Spinal cord (tissue), 10 donors: ENCODE results near the gene SPINK5. TPM values are rescaled to one million over a fixed set of nuclear protein-coding genes. Genes with fewer than 3 reads are reported as not detected.
A peak's percentile ranks its signal among the peaks of the same experiment; 100 is the strongest.

Experiments
- DNase-seq, 6 donors: peaks; one replicate each; pipeline versions ENCODE4 v3.0.0 to v3.0.0-alpha.2; 2013 to 2015; ENCODE audit warnings: low spot score in 6 of 6, low read depth in 4 of 6
- H3K27ac ChIP-seq: one replicate; pipeline ENCODE4 v1.5.1; 2013; ENCODE audit warnings: low read depth, low read length, control low read depth
- H3K27me3 ChIP-seq: one replicate; pipeline ENCODE4 v1.6.1; 2013; ENCODE audit warnings: low read length; ENCODE audit not compliant: control insufficient read depth, insufficient read depth
- H3K36me3 ChIP-seq: one replicate; pipeline ENCODE4 v1.6.1; 2013; ENCODE audit warnings: low read length; ENCODE audit not compliant: control insufficient read depth, insufficient read depth
- H3K4me1 ChIP-seq: one replicate; pipeline ENCODE4 v1.6.1; 2013; ENCODE audit warnings: low read length; ENCODE audit not compliant: control insufficient read depth, insufficient read depth
- H3K4me3 ChIP-seq: one replicate; pipeline ENCODE4 v1.5.1; 2013; ENCODE audit warnings: low read depth, low read length, control low read depth
- H3K9me3 ChIP-seq: one replicate; pipeline ENCODE4 v1.6.1; 2013; ENCODE audit warnings: low read length; ENCODE audit not compliant: control insufficient read depth, insufficient read depth
- WGBS: methylation state at CpG from one replicate; pipeline ENCODE4 v1.1.5; 2013; ENCODE audit warnings: missing lambda C conversion rate; ENCODE audit not compliant: insufficient coverage; 5-methylcytosine and 5-hydroxymethylcytosine counted together
- polyA plus RNA-seq, 2 donors: library from polyadenylated mRNA; unstranded; fragments of 120-200 nt; gene quantifications; one replicate each; pipeline ENCODE4 v1.2.1, GENCODE V29; 2013; ENCODE audit not compliant: insufficient read length in 2 of 2
- total RNA-seq, 2 donors: library from RNA; depleted of rRNA in 1 of 2; stranded (reverse); fragments of 120-200 nt in 1 of 2; fragments of >200 nt in 1 of 2; gene quantifications; one replicate each; pipeline versions ENCODE4 v1.2.3 to v1.2.4, GENCODE V29; 2013 to 2014
- donor health status: healthy.

The SPINK5 gene
- total and polyA plus RNA-seq, 4 donors, result 0.06 to 0.24 (median 0.09) TPM

GRCh38 chr5:148135091-148136048 lies 71.6 kb downstream of the SPINK5 start:
- Histone ChIP-seq H3K27me3 (no peaks in the 10 kb centered on the region), H3K4me3 (no peak overlapping the region), H3K4me1 (no peaks in the 10 kb centered on the region), H3K27ac (no peak overlapping the region), H3K9me3 (no peaks in the 10 kb centered on the region), H3K36me3 (no peaks in the 10 kb centered on the region)
- 89% methylated on average over 4 of the region's 5 CpGs for WGBS
- DNase-seq, result no peak

- no peaks in the 10 kb centered on the region for H3K36me3 ChIP-seq
- H3K9me3 ChIP-seq, result no peaks in the 10 kb centered on the region
- no peak overlapping the region for H3K27ac ChIP-seq
- H3K4me1 ChIP-seq, result no peaks in the 10 kb centered on the region
- H3K27me3 ChIP-seq, result no peaks in the 10 kb centered on the region
- no peak overlapping the region for H3K4me3 ChIP-seq
- no CpG with 5 or more reads among the region's 3 CpGs for WGBS
- DNase-seq, result no peak
These were observed 77.1 kb downstream of the SPINK5 start for GRCh38 chr5:148140846-148141245.

DNA sequence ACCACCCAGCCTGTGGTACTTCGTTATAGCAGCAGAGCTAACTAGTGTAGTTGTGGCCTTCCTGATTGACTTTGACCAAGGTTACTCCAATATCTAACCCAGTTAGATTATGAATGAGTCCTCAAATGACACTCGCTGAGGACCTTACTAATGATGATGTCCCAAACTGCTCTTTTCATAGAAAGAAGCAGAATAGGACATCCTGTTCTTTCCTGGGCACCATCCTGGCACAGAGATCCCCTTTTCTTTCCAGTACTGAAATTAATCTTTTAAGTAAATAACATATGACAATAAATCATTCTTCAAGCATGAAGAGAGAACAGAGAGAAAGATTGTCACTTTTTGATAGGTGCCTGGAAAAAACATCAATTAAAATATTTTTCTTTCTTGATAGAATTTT lies 77.9 kb downstream of the SPINK5 start:
- Histone ChIP-seq H3K27me3 (no peaks in the 10 kb centered on the region), H3K4me1 (no peaks in the 10 kb centered on the region), H3K4me3 (no peak overlapping the region), H3K9me3 (no peaks in the 10 kb centered on the region), H3K27ac (no peak overlapping the region), H3K36me3 (no peaks in the 10 kb centered on the region)
- DNase-seq, result no peak
- WGBS, result 83% methylated on average over 2 of the region's 2 CpGs

DNA sequence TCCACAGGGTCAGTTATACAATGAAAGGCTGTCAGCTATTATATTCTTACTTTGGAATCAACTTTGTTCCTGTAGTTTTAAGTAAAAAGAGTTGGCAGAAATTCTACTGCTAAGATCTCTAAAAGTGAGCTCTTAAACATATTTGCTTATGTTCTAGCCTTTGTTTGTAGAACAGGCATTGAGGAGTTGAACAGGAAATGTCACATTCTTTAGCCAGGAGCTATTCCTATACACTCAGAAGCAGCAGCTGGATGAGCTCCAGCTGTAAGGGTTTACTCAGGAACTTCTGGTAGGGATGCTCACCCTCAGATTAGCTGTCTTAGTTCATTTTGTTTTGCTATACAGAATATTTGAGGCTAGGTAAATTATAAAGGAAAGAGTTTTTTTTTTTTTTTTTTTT lies 82.1 kb downstream of the SPINK5 start:
- Histone ChIP-seq H3K27me3 (no peaks in the 10 kb centered on the region), H3K4me1 (no peaks in the 10 kb centered on the region), H3K4me3 (no peak overlapping the region), H3K9me3 (no peaks in the 10 kb centered on the region), H3K27ac (no peak overlapping the region), H3K36me3 (no peaks in the 10 kb centered on the region)
- peak in 1 of 6 donors; percentile 1 for DNase-seq

DNA sequence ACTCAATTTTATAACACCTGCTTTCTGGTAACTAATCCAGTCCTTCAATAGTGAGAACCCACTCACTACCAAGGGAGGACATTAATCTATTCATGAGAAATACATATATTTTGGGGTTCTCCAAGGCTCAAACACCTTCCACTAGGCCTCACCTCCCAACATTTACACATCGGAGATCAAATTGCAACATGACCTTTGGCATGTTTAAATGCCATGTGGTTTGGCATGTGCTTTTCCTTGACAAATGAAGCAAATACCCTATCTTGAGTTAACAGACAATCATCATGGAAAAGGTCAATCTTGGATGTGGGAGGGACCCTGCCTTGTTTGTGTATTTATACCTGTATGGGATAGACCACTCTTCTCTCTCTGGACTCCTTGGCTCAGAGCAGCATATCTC lies 82.7 kb downstream of the SPINK5 start:
- H3K27me3 ChIP-seq, result no peaks in the 10 kb centered on the region
- no peak overlapping the region for H3K4me3 ChIP-seq
- no peaks in the 10 kb centered on the region for H3K4me1 ChIP-seq
- WGBS, result no CpG with 5 or more reads among the region's 1 CpG
- H3K36me3 ChIP-seq, result no peaks in the 10 kb centered on the region
- no peaks in the 10 kb centered on the region for H3K9me3 ChIP-seq
- no peak for DNase-seq
- H3K27ac ChIP-seq, result no peak overlapping the region

- Histone ChIP-seq H3K27ac (no peak overlapping the region), H3K4me1 (no peaks in the 10 kb centered on the region), H3K36me3 (no peaks in the 10 kb centered on the region), H3K4me3 (no peak overlapping the region), H3K27me3 (no peaks in the 10 kb centered on the region), H3K9me3 (no peaks in the 10 kb centered on the region)
- DNase-seq, result no peak
- no CpG with 5 or more reads among the region's 4 CpGs for WGBS
These were observed 83.6 kb downstream of the SPINK5 start for GRCh38 chr5:148147415-148147814.

DNA sequence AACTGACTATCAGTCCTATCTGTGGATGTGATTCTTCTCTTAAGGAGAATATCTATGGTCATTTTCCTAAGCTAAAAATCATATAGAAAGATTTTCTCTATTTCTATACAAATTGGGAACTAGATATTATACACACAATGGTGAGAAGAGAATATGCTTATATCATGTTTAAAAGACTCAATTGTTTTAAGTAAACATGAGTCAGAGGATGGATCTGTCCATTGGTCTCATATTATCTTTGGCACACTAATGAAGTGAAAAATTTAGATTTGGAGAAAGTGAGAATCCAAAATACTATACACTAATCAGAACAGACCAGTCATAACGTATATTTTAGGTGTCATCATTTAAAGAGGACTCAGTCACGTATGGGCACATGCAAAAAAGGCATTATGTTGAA lies 88.1 kb downstream of the SPINK5 start:
- H3K27me3 ChIP-seq, result no peaks in the 10 kb centered on the region
- 71% methylated on average over 1 of the region's 2 CpGs for WGBS
- no peaks in the 10 kb centered on the region for H3K4me1 ChIP-seq
- H3K27ac ChIP-seq, result no peak overlapping the region
- no peak overlapping the region for H3K4me3 ChIP-seq
- no peaks in the 10 kb centered on the region for H3K9me3 ChIP-seq
- no peaks in the 10 kb centered on the region for H3K36me3 ChIP-seq
- no peak for DNase-seq

DNA sequence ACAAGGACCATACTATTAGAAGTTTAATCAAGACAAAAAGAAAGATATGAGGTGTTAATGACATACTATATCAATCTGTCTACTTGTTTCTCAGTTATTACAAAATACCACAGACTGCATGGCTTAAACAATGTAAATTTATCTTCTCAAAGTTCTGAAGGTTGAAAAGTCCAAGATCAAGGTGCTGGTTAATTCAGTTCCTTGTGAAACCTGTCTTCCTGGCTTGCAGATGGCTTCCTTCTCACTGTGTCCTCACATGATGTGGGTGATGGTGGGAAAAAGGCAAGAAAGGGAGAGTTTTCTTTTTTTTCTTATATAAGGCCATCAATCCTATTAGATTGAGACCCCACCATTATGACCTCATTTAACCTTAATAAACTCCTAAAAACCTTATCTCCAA lies 89.0 kb downstream of the SPINK5 start:
- no peak overlapping the region for H3K27ac ChIP-seq
- DNase-seq, result no peak
- H3K4me3 ChIP-seq, result no peak overlapping the region
- H3K4me1 ChIP-seq, result no peaks in the 10 kb centered on the region
- H3K27me3 ChIP-seq, result no peaks in the 10 kb centered on the region
- H3K36me3 ChIP-seq, result no peaks in the 10 kb centered on the region
- no peaks in the 10 kb centered on the region for H3K9me3 ChIP-seq

- no peak overlapping the region for H3K4me3 ChIP-seq
- H3K27me3 ChIP-seq, result no peaks in the 10 kb centered on the region
- H3K4me1 ChIP-seq, result no peaks in the 10 kb centered on the region
- WGBS, result 100% methylated on average over 1 of the region's 1 CpG
- no peak overlapping the region for H3K27ac ChIP-seq
- DNase-seq, result no peak
- H3K9me3 ChIP-seq, result no peaks in the 10 kb centered on the region
- no peaks in the 10 kb centered on the region for H3K36me3 ChIP-seq
These were observed 92.8 kb downstream of the SPINK5 start for GRCh38 chr5:148156609-148157008.

- Histone ChIP-seq H3K36me3 (no peaks in the 10 kb centered on the region), H3K9me3 (no peaks in the 10 kb centered on the region), H3K27me3 (no peaks in the 10 kb centered on the region), H3K4me3 (no peak overlapping the region), H3K4me1 (no peaks in the 10 kb centered on the region), H3K27ac (no peak overlapping the region)
- no CpG with 5 or more reads among the region's 1 CpG for WGBS
- no peak for DNase-seq
These were observed 98.3 kb downstream of the SPINK5 start for GRCh38 chr5:148162038-148162437.
